22Rv1 (cell line): ENCODE measurements around the gene TIGD7.
A peak's percentile ranks its signal among the peaks of the same experiment; 100 is the strongest.
"Not testable (repeated sequence)": the region's sequence is repeated elsewhere in the genome, so short reads cannot be mapped to it uniquely, and the experiment has no call there.

Experiments
- H3K27ac ChIP-seq: fragments of 450-650 bp; 2 replicates; pipeline ENCODE4 v1.5.1; 2017
- ZFX ChIP-seq: fragments of 450-650 bp; IDR thresholded peaks from 2 replicates; pipeline ENCODE4 v1.6.1; 2017; ENCODE audit warnings: antibody characterized with exemption, borderline replicate concordance
- TF ChIP-seq, protein P1 (sequence below): fragments of 450-650 bp; IDR thresholded peaks from 2 replicates; pipeline ENCODE4 v1.5.1; 2017; ENCODE audit warnings: mild to moderate bottlenecking

Gene TIGD7

DNA sequence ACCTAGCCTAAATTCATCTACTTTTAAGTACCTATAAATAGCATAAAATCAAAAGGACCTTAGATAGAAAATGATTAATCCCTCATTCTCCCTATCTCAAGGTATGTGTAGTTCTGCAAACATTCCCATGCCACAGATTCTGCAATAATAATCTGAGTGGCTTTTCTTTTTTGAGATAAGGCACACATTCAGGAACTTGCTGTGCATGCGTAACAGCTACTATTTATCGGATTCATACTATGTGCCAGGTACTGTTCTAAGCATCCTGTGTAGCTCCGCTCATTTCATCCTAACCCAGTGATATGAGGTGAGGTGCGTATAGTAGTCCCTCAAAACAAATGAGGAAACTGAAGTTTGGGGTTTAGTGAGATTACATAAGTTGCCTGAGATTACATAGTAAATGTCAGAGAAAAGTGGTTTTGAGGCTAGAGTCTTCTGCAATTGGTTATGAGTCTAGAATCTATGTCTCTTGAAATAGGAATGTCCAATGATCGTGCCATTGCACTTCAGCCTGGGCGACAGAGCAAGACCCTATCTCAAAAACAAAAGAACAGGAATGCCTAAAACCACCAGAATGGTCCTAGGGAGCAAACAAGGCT is 23.9 kb downstream of the TIGD7 start:
- no peak for TF ChIP-seq ZFX
- TF ChIP-seq, protein P1, sequence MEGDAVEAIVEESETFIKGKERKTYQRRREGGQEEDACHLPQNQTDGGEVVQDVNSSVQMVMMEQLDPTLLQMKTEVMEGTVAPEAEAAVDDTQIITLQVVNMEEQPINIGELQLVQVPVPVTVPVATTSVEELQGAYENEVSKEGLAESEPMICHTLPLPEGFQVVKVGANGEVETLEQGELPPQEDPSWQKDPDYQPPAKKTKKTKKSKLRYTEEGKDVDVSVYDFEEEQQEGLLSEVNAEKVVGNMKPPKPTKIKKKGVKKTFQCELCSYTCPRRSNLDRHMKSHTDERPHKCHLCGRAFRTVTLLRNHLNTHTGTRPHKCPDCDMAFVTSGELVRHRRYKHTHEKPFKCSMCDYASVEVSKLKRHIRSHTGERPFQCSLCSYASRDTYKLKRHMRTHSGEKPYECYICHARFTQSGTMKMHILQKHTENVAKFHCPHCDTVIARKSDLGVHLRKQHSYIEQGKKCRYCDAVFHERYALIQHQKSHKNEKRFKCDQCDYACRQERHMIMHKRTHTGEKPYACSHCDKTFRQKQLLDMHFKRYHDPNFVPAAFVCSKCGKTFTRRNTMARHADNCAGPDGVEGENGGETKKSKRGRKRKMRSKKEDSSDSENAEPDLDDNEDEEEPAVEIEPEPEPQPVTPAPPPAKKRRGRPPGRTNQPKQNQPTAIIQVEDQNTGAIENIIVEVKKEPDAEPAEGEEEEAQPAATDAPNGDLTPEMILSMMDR, result no peak
- H3K27ac ChIP-seq, result no peak overlapping the region

DNA sequence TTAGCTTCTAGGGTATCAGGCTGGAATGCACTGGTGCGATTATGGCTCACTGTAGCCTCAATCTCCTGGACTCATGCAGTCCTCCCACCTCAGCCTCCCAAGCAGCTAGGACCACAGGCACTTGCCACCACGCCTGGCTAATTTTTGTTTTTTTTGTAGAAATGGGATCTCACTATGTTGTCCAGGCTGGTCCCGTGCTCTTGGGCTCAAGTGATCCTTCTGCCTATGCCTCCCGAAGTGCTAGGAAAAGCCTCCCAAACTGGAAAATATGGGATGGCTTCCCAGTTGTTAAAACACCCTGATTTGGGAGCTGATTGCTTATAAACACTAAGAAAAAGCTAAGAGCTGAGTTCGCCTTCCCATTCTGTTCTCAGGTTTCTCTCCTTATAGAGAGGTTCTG is 28.6 kb downstream of the TIGD7 start:
- no peak overlapping the region for H3K27ac ChIP-seq
- TF ChIP-seq ZFX, result no peak
- TF ChIP-seq, protein P1, result no peak

DNA sequence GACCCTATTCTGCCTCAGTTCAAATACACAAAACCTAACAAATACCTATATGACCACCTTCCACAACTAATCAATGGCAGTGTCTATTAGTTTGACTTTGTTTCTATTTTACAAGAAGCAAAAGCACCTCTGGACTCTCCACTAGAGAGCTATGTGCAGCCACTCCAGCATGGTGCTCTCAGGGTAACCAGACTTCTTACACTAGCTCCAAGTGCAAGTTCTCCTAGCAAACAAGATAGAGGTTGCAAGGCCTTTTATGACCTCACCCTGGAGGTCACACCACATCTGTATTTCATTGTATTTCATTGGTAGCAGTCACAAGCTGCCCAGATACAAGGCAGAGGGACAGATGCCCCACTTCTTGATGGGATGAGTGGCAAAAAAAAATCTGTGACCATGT is 30.3 kb downstream of the TIGD7 start:
- H3K27ac ChIP-seq, result no peak overlapping the region; the same call in 1 of the 2 replicates
- TF ChIP-seq, protein P1, result no peak
- TF ChIP-seq ZFX, result no peak

DNA sequence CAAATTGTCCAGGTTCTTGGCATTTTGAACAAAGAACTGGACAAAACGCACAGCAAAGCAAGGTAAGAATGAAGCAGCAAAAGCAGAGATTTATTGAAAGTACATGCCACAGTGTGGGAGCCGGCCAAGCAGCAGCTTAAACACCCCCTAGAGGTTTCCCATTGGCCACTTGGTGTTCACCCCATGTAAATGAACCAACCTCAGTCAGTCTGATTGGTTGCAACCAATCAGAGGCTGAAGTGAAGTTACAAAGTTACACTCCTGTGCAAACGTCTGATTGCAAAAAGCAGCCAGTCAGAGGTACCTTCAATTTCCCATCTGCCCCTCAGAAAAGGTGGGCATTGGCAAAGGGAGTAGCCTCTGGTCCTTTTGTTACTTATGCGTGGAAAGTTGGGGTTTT is 30.7 kb downstream of the TIGD7 start:
- TF ChIP-seq, protein P1, result no peak
- no peak for TF ChIP-seq ZFX
- H3K27ac ChIP-seq, result peak overlapping the region; percentile 22; the same call in 1 of the 2 replicates

DNA sequence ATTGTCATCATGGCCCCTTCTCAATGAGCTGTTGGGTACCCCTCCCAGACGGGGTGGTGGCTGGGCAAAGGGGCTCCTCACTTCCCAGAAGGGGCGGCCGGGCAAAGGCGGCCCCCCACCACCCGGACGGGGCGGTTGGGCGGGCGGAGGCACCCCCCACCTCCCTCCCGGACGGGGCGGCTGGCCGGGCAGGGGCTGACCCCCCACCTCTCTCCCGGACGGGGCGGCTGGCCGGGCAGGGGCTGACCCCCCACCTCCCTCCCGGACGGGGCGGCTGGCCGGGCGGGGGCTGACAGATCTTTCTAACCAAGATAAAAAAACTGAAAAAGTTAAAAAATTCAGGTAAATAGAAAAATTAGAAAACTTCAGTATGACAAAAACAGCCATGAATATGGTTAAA is 33.9 kb downstream of the TIGD7 start:
- H3K27ac ChIP-seq, result not testable (repeated sequence)

DNA sequence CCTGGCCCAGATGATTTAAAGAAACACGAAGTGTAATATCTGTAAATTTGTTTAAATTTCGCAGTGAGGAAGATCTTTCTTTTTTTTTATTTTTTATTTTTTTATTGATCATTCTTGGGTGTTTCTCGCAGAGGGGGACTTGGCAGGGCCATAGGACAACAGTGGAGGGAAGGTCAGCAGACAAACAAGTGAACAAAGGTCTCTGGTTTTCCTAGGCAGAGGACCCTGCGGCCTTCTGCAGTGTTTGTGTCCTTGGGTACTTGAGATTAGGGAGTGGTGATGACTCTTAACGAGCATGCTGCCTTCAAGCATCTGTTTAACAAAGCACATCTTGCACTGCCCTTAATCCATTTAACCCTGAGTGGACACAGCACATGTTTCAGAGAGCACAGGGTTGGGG is 34.5 kb downstream of the TIGD7 start:
- H3K27ac ChIP-seq, result not testable (repeated sequence)

DNA sequence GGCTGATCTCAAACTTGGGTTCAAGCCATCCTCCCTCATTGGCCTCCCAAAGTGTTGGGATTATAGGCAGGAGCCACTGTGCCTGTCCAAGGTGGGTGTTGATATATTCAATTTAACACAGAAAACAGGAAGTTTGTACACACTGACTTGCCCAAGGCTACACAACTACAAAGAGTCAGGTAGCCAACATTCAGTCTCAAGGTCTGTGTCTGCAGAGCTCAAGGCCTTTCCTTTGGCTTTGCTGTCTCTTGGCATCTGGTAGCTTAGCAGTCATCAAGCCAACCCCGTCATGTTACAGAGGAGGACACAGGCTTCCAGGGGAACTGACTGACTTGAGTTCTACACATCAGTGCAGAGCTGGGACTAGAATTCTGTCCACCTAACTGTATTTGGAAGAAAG is 36.9 kb downstream of the TIGD7 start:
- TF ChIP-seq ZFX, result no peak
- TF ChIP-seq, protein P1, result no peak
- no peak overlapping the region for H3K27ac ChIP-seq

DNA sequence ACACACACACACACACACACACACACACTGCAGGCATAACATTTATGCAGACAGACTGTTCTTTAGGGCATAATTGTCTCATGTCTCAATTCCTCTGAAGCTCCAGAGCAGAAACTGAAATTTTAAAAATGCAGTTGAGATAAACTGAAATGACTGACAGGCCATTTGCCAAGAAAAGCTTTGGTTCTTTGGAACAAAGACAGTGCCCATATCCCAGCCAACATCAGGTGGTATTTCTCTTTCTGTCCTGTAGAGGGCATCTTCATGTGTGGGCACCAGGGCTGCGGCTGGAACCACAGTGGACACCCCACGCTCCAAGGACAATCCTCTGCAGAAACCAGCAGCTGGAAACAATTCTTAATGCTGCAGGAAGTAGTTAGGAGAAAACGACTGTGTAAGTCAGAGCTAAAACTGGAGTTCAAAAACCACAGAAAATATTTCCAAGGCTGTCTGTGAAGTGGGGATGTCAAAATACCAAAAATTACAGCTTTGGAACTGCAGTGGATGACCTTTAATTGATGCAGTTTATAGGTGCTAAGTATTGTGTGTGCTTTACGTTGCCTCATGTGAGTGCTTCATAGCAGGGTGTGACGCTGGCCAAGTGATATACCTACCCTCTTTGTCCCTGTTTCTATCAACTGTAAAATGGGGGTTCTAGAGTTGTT is 38.2 kb downstream of the TIGD7 start:
- H3K27ac ChIP-seq, result no peak overlapping the region
- TF ChIP-seq, protein P1, result peak; percentile 73
- no peak for TF ChIP-seq ZFX
